ENCODE data around the gene GGT5.

GGT5 gene

GRCh38 chr22:24185501-24186351 is 59.2 kb downstream of the GGT5 start:
- H3K79me2 ChIP-seq (ENCODE audit: low read length), result no peaks in the 10 kb centered on the region
- H3K4me2 ChIP-seq (ENCODE audit: low read length), result no peak overlapping the region
- no peak overlapping the region for H3K27ac ChIP-seq (ENCODE audit: low read length)
- no peak overlapping the region for H2AFZ ChIP-seq (ENCODE audit: low read depth, low read length)
- no peak overlapping the region for H3K4me3 ChIP-seq (ENCODE audit: low read length)
- no peaks in the 10 kb centered on the region for H4K20me1 ChIP-seq (ENCODE audit: insufficient read depth, low read length)
- no peaks in the 10 kb centered on the region for H3K36me3 ChIP-seq (replicated peaks; ENCODE audit: low read depth, low read length)
- no peak overlapping the region for H3K9ac ChIP-seq (ENCODE audit: low read length)
- no peaks in the 10 kb centered on the region for H3K9me3 ChIP-seq (ENCODE audit: insufficient read depth, low read length)
- H3K4me1 ChIP-seq (ENCODE audit: low read length), result peaks cover 23% of the 10 kb centered on the region
- no peaks in the 10 kb centered on the region for H3K27me3 ChIP-seq (ENCODE audit: low read depth, low read length)
- TF ChIP-seq EZH2phosphoT487 (IDR thresholded peaks at IDR 0.05; ENCODE audit: low read depth), result no peak
- no peak for TF ChIP-seq CTCF (IDR thresholded peaks at IDR 0.05; ENCODE audit: low read depth, low read length)

GRCh38 chr22:24185001-24185500 is 59.8 kb downstream of the GGT5 start:
- Histone ChIP-seq H3K27ac (ENCODE audit: low read length) (no peak overlapping the region), H3K36me3 (replicated peaks; ENCODE audit: low read depth, low read length) (no peaks in the 10 kb centered on the region), H3K9me3 (ENCODE audit: insufficient read depth, low read length) (no peaks in the 10 kb centered on the region), H3K27me3 (ENCODE audit: low read depth, low read length) (no peaks in the 10 kb centered on the region), H3K4me3 (ENCODE audit: low read length) (no peak overlapping the region), H4K20me1 (ENCODE audit: insufficient read depth, low read length) (no peaks in the 10 kb centered on the region), H3K79me2 (ENCODE audit: low read length) (no peaks in the 10 kb centered on the region), H3K9ac (ENCODE audit: low read length) (no peak overlapping the region), H3K4me2 (ENCODE audit: low read length) (no peak overlapping the region), H2AFZ (ENCODE audit: low read depth, low read length) (no peak overlapping the region), H3K4me1 (ENCODE audit: low read length) (peaks cover 27% of the 10 kb centered on the region)
- TF ChIP-seq EZH2phosphoT487 (IDR thresholded peaks at IDR 0.05; ENCODE audit: low read depth) (no peak), CTCF (IDR thresholded peaks at IDR 0.05; ENCODE audit: low read depth, low read length) (no peak)

GRCh38 chr22:24184057-24184798 is 60.7 kb downstream of the GGT5 start:
- Histone ChIP-seq H3K36me3 (replicated peaks; ENCODE audit: low read depth, low read length) (no peaks in the 10 kb centered on the region), H3K9me3 (ENCODE audit: insufficient read depth, low read length) (no peaks in the 10 kb centered on the region), H3K4me2 (ENCODE audit: low read length) (peak overlapping the region; percentile 76), H3K79me2 (ENCODE audit: low read length) (no peaks in the 10 kb centered on the region), H2AFZ (ENCODE audit: low read depth, low read length) (peak overlapping the region; percentile 6; the same call in 1 of the 2 replicates), H4K20me1 (ENCODE audit: insufficient read depth, low read length) (no peaks in the 10 kb centered on the region), H3K4me1 (ENCODE audit: low read length) (peaks cover 27% of the 10 kb centered on the region), H3K9ac (ENCODE audit: low read length) (peak overlapping the region; percentile 50; the same call in 1 of the 2 replicates), H3K27me3 (ENCODE audit: low read depth, low read length) (no peaks in the 10 kb centered on the region), H3K27ac (ENCODE audit: low read length) (peak overlapping the region; percentile 36; the same call in 1 of the 2 replicates), H3K4me3 (ENCODE audit: low read length) (peak overlapping the region; percentile 74)
- no peak for TF ChIP-seq EZH2phosphoT487 (IDR thresholded peaks at IDR 0.05; ENCODE audit: low read depth)
- TF ChIP-seq CTCF (IDR thresholded peaks at IDR 0.05; ENCODE audit: low read depth, low read length), result no peak

Measured in OCI-LY3 (cell line).